Globus pallidus (tissue), 1 donor: Measurements from ENCODE around the gene PRKACB.
A peak's percentile ranks its signal among the peaks of the same experiment; 100 is the strongest.

Source experiments
- DNase-seq: peaks from one replicate; pipeline ENCODE4 v3.0.0-alpha.2; 2015; ENCODE audit warnings: low spot score

PRKACB gene

GRCh38 chr1:84156210-84156621, 12.1 kb downstream of the PRKACB start:
- no peak for DNase-seq

GRCh38 chr1:84159533-84160240, 15.6 kb downstream of the PRKACB start:
- no peak for DNase-seq

GRCh38 chr1:84162295-84162694, 18.2 kb downstream of the PRKACB start:
- DNase-seq, result no peak

GRCh38 chr1:84163123-84163931, 19.3 kb downstream of the PRKACB start:
- no peak for DNase-seq

GRCh38 chr1:84164161-84164560, 20.1 kb downstream of the PRKACB start:
- no peak for DNase-seq

GRCh38 chr1:84164567-84165021, 20.5 kb downstream of the PRKACB start:
- no peak for DNase-seq

GRCh38 chr1:84165601-84166000, 21.5 kb downstream of the PRKACB start:
- DNase-seq, result no peak

- DNase-seq, result no peak
Measured at GRCh38 chr1:84166797-84167196, 22.7 kb downstream of the PRKACB start.

GRCh38 chr1:84168783-84169182, 24.7 kb downstream of the PRKACB start:
- no peak for DNase-seq

- DNase-seq, result no peak
Measured at GRCh38 chr1:84170171-84170570, 26.1 kb downstream of the PRKACB start.

GRCh38 chr1:84171481-84171880, 27.4 kb downstream of the PRKACB start:
- DNase-seq, result no peak

- no peak for DNase-seq
Measured at GRCh38 chr1:84174051-84174556, 30.0 kb downstream of the PRKACB start.

GRCh38 chr1:84181350-84182005, 37.4 kb downstream of the PRKACB start:
- peak; percentile 78 for DNase-seq

GRCh38 chr1:84190455-84190854, 46.4 kb downstream of the PRKACB start:
- no peak for DNase-seq

- no peak for DNase-seq
Measured at GRCh38 chr1:84192681-84193080, 48.6 kb downstream of the PRKACB start.

- no peak for DNase-seq
Measured at GRCh38 chr1:84198832-84199231, 54.8 kb downstream of the PRKACB start.

- no peak for DNase-seq
Measured at GRCh38 chr1:84199257-84199656, 55.2 kb downstream of the PRKACB start.

GRCh38 chr1:84202126-84202525, 58.1 kb downstream of the PRKACB start:
- no peak for DNase-seq

- DNase-seq, result no peak
Measured at GRCh38 chr1:84206375-84206774, 62.3 kb downstream of the PRKACB start.

GRCh38 chr1:84208935-84209334, 64.9 kb downstream of the PRKACB start:
- DNase-seq, result no peak

GRCh38 chr1:84214115-84214956, 70.3 kb downstream of the PRKACB start:
- no peak for DNase-seq

- no peak for DNase-seq
Measured at GRCh38 chr1:84217239-84217638, 73.2 kb downstream of the PRKACB start.
